Measurements from ENCODE around the gene GATA5. TPM values are rescaled to one million over a fixed set of nuclear protein-coding genes. Genes with fewer than 3 reads are reported as not detected.

GATA5 gene
- total and polyA plus RNA-seq, 2 donors (not counting 3 experiments of a cell fraction or from before 2014, with no cell fraction given) = not detected

- no peaks in the 10 kb centered on the region for H3K9me3 ChIP-seq (replicated peaks; ENCODE audit: control insufficient read depth, insufficient read depth, low read length)
- ChIA-PET CTCF (no interaction called here), POLR2A (no interaction called here)
- intact Hi-C loops (cut with micrococcal nuclease) (no loop called here), dilution Hi-C loops (cut with MboI; ENCODE audit: extremely low pct_ligation_motif_present, low sequenced_read_pairs) (no loop called here)
- FAIRE-seq (no peak), DNase-seq (ENCODE audit: low read depth, low spot score) (no peak)
- H3K4me2 ChIP-seq (ENCODE audit: insufficient read depth, low read length) = no peak overlapping the region
- H3K4me3 ChIP-seq (replicated peaks in 1 of 3; ENCODE audit: insufficient read depth in 1 of 3, low read depth in 1 of 3, low read length in 3 of 3) = no peak overlapping the region
- no peak for TF ChIP-seq POLR2A (IDR thresholded peaks at IDR 0.05; ENCODE audit: low read depth, low read length)
- TF ChIP-seq JUN (IDR thresholded peaks at IDR 0.05; ENCODE audit: borderline replicate concordance, insufficient read depth, insufficient read length, low read depth) = no peak
- TF ChIP-seq MAX (IDR thresholded peaks at IDR 0.05; ENCODE audit: insufficient read depth, insufficient read length) = no peak
- TF ChIP-seq GATA2 (IDR thresholded peaks at IDR 0.05; ENCODE audit: insufficient read depth, insufficient read length, low read depth, low read length) = no peak
- TF ChIP-seq POLR2AphosphoS5 (IDR thresholded peaks at IDR 0.05; ENCODE audit: insufficient read depth, low read depth, low read length) = no peak
- no peak for TF ChIP-seq FOS (IDR thresholded peaks at IDR 0.05; ENCODE audit: borderline replicate concordance, insufficient read depth, low read length)
- no peak for TF ChIP-seq MYC (IDR thresholded peaks at IDR 0.05; ENCODE audit: low read depth, low read length)
- TF ChIP-seq CTCF (IDR thresholded peaks at IDR 0.05; ENCODE audit: extremely low read depth in 1 of 2, insufficient read depth in 1 of 2, low read depth in 1 of 2, low read length in 2 of 2) = no peak
- no peaks in the 10 kb centered on the region for H3K36me3 ChIP-seq (ENCODE audit: control insufficient read depth in 2 of 2, extremely low read depth in 1 of 2, insufficient read depth in 2 of 2, low read length in 2 of 2)
- H3K9ac ChIP-seq (replicated peaks; ENCODE audit: extremely low read depth, insufficient read depth, low read length) = no peak overlapping the region
- H2AFZ ChIP-seq (ENCODE audit: low read depth, low read length) = no peak overlapping the region
- H3K27ac ChIP-seq (ENCODE audit: insufficient read depth, low read depth, low read length) = no peak overlapping the region
- no peaks in the 10 kb centered on the region for H3K79me2 ChIP-seq (ENCODE audit: control insufficient read depth, insufficient read depth, low read length)
- BruUV-seq (replicated peaks) = no TSS peak
- no peaks in the 10 kb centered on the region for H4K20me1 ChIP-seq (replicated peaks; ENCODE audit: control insufficient read depth, extremely low read depth, insufficient read depth, low read length)
- H3K27me3 ChIP-seq (ENCODE audit: control insufficient read depth in 2 of 2, insufficient read depth in 2 of 2, low read length in 2 of 2) = no peaks in the 10 kb centered on the region
- H3K4me1 ChIP-seq (ENCODE audit: control insufficient read depth, extremely low read depth, insufficient read depth, low read length) = no peaks in the 10 kb centered on the region
- no peaks in the 10 kb centered on the region for H3K9me1 ChIP-seq (replicated peaks; ENCODE audit: control insufficient read depth, extremely low read depth, insufficient read depth, low read length)
These were observed 23.2 kb downstream of the GATA5 start for GRCh38 chr20:62452475-62453095.

Data from endothelial cell of umbilical vein (primary cell).